ENCODE results near the gene XAB2. TPM values are rescaled to one million over a fixed set of nuclear protein-coding genes. Genes with fewer than 3 reads are reported as not detected.
"Not testable (repeated sequence)": the region's sequence is repeated elsewhere in the genome, so short reads cannot be mapped to it uniquely, and the experiment has no call there.

The XAB2 gene
- total RNA-seq, 1 donor from 2014 or later: 21.8 TPM

DNA sequence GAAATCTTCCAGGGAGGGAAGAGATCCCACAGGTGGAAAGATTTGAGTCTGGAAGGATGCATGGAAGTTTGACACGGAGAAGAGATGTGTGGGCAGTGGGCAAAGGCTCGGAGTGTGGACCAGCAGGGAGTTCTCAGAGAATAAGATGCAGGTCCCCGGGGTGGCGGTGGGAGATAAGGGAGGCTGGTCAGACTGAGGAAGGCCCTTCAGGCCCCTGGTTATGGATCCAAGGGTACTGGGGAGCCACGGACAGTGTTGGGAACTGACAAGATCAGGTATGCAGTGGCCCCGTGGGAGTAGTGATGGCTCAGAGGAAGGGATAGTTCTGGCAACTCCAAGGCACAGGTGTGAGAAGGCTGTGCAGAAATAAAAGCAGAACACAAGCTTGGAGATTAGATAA lies 31.2 kb downstream of the XAB2 start:
- DNase-seq (ENCODE audit: low spot score): no peak
- intact Hi-C loops (cut with DNase I): no loop called here

DNA sequence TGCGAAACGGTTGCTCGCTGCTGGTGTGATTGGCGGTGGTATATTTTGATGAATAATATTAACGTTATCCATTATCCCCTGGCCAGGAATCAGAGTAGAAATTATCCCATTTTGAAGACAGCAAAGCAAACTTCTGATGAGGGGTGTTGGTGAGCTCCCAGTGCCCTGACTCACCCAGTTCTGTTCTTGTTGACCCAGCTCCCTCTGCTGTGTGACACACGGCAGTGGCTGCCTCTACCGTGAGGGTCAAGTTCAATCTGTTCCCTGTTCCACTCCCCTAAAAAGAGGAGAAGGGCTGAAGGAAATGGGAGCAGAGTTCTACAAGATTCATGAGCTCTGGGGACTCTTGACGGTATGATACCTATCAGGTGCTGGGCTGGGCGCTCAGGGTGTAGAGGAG lies 31.7 kb downstream of the XAB2 start:
- no peak for DNase-seq (ENCODE audit: low spot score)
- intact Hi-C loops (cut with DNase I): no loop called here

DNA sequence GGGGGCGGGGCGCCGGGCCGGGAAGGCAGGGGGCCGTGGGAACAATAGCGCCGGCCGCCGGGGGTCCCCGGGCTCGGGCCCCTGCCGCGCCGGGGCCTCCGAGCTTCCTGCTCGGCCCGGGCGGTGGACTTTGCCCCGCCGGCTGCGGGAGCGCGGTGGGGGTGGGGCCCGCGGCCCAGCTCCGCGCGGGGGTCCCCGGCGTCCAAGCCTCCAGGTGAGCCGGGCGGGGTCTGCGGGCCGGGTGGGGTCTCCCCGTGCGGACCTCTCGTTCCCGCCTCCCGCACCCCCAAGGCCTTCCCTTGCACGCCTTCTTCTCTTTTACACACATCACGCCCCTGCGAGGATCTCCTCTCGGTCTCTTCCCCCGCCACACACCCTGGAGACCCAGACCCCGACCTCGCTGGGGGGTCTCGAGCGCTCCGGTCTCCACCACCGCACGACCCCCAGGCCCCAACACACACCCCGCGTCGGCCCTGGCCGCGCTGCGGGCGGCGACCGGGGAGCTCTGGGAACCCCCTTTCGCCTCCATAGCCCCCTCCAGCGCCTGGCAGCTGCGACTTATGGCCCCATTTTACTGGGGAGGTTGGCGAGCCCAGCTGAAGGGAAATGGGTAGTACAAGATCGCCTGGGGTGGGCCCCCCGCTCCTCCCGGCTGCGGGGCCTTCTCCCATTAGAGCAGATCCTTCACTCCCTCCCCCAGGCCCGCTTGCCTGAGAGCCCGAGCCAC lies 33.0 kb downstream of the XAB2 start:
- intact Hi-C loops (cut with DNase I): no loop called here
- DNase-seq (ENCODE audit: low spot score): no peak

DNA sequence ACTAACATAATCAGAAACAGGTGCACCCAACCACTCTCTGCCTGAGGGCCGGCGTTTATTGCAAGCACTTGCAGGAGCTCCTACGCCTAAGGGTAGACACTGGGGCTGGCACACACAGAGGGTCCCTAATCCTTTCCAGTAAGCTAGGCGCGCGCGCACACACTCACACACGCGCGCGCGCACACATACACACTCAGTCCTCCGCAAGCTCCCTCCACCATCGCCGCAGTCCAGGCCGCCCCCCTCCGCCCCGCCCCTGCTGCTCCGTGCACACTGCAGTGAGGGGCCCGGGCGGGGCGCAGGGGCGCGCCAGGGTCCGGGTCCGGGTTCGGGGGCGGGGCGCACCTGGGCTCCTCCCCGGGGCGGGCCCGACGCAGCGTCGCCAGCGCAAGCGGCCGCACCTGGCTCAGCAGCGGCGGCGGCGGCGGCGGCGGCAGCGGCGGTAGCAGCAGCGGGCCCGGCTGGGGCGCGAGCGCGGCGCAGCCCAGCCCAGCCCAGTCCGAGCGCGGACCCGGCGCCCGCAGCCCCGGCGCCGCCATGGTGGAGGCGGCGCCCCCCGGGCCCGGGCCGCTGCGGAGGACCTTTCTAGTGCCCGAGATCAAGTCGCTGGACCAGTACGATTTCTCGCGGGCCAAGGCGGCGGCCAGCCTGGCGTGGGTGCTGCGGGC lies 33.7 kb downstream of the XAB2 start, which contains the start of gene CAMSAP3:
CAMSAP3 (plus strand) TSS at position 398 of the 668 bp plus-strand sequence; CDS start at position 538, 140 bp downstream.
- intact Hi-C loops (cut with DNase I): no loop called here
- no peak for DNase-seq (ENCODE audit: low spot score)

DNA sequence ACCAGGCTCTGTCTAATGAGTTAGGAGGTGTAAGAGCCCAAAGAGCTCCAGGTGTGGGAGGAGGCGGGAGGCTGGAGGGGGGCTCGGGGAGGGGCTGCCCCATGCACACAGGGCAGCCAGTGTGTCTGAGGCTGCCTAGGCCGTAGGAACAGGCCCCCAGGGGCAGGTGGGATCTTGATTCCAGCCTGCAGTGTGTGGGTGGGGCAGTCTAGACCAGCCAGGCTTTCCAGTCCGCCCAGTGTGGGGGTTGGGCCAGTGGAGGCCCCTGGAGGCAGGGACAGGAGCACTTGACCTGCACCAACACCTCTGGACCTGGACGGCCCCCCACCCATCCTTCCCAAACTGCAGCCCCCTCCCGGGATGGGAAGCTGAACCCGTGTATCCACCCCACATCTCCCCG lies 39.1 kb downstream of the XAB2 start:
- no peak for DNase-seq (ENCODE audit: low spot score)

DNA sequence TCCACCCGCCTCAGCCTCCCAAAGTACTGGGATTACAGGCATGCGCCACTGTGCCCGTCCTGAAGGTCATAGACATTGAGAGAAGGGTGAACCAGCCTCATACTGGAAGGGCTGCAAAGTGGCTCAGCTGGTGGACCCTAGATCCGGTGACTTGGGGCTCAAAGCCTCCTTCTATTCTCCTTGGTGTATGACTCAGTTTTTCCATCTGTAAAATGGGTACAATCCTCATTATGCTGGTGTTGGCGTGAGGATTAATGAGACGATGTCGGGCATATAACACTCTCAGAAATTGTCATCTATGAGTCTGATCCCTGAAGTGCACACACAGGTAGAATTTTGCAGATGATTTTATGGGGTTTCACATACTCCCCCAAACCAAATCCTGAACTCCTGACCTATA lies 39.5 kb downstream of the XAB2 start:
- intact Hi-C loops (cut with DNase I): no loop called here

More for the DNA sequence above, 39.1 kb downstream of the XAB2 start:
- intact Hi-C loops (cut with DNase I): no loop called here

DNA sequence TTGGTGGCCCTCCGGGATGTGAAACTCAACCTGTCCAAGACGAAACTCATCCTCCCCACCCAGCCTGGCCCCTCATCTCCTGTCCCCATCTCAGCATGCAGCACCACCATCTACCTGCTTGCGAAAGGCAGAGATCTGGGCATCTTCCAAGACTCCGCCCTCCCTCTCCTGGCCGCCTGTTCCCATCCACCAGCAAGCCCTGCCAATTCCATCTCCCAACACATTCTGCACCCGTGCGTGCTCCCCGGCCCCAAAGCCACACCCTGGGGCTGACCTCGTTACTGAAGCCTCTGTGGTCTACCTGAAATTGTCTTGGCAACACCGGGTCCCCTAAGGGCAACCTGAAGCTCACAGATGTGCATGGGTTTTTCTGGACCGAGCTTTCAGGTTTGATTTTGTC lies 46.9 kb downstream of the XAB2 start:
- intact Hi-C loops (cut with DNase I): no loop called here
- no peak for DNase-seq (ENCODE audit: low spot score)

More for the DNA sequence above, 39.5 kb downstream of the XAB2 start:
- no peak for DNase-seq (ENCODE audit: low spot score)

DNA sequence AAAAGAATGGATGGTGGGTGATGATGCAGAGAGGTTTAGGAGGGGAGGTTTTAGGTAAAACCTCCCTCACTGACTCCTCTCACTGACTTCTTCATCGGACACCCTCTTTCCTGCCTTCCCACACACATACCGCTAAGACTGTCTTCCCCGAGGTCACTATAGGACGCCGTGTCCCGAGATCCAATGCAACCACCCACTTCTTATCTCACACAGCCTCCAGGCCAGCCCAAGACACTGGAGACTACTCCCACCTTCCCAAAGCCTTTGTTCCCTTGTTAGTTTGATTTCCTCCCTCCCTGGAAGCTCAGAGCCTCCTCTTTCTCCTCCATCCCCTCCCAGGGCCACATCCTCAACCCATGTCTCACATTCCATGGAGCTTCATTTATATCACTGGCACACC lies 50.2 kb downstream of the XAB2 start:
- intact Hi-C loops (cut with DNase I): no loop called here
- no peak for DNase-seq (ENCODE audit: low spot score)

DNA sequence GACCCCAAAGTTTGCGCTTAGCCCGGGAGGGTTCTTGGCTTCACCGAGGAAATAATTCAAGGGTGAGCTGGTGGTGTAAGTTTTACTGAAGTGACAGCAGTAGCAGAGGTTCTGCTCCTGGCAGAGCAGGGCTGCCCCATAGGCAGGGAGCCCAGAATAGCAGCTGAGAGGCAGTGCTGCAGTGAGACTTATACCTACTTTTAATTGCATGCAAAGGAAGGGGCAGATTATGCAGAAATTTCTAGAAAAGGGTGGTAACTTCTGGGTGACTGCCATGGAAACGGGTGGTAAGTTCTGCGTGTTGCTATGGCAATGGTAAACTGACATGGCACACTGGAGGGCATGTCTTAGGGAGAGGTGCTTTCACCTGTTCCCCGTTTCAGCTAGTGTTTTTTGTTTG lies 51.2 kb downstream of the XAB2 start:
- no peak for DNase-seq (ENCODE audit: low spot score)
- intact Hi-C loops (cut with DNase I): no loop called here

DNA sequence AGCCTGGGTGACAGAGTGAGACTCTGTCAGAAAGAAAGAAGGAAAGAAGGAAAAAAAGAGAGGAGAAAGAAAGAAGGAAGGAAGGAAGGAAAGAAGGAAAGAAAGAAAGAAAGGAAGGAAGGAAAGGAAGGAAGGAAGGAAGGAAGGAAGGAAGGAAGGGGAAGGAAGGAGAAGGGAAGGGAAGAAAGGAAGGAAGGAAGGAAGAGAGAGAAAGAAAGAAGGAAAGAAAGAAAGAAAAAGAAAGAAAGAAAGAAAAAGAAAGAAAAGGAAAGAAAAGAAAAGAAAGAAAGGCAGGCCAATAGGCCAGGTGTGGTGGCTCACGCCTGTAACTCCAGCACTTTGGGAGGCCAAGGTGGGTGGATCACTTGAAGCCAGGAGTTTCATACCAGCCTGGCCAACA lies 51.9 kb downstream of the XAB2 start:
- intact Hi-C loops (cut with DNase I): not testable (repeated sequence)

DNA sequence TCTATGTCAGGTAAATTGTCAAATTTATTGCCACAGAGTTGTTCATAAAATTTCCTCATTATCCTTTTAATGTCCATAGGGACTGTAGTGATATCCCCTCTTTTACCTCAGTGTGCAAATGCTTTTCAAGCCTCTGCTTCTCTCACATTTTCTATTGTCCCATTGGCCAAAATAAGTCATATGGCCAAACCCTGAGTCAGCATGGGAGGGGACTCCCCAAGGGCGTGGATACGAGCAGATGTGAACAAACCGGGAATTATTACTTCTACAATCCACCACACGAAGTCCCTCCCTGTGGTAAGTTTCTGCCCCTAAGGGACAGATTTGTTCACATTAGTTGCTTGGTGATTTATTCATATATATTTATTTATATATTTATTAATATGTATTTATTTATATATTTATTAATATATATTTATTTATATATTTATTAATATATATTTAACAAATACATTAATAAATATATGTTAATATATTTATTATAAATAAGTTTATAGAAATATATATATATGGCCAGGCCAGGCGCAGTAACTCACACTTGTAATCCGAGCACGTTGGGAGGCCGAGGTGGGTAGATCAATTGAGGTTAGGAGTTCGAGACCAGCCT lies 53.8 kb downstream of the XAB2 start:
- intact Hi-C loops (cut with DNase I): no loop called here
- DNase-seq (ENCODE audit: low spot score): no peak

More for the DNA sequence above, 51.9 kb downstream of the XAB2 start:
- DNase-seq (ENCODE audit: low spot score): not testable (repeated sequence)

DNA sequence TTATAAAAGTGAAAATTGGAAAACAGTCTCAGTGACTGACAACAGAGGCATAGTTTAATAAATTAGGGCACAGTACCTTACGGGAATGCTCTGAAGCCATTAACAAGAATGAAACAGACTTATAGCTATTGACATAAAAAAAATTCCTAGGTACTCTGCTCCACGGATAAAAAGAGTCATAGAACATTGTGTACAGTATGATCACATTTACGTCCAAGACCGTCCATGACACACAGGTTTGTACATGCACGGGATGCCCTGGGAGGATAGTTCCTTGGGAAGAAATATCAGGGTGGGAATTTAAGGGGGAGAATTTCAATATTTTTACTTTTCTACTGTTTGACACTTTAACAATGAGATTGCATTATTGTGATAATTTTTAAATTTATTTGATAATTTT lies 58.6 kb downstream of the XAB2 start:
- intact Hi-C loops (cut with DNase I): no loop called here
- DNase-seq (ENCODE audit: low spot score): no peak

Small RNA genes lying within 50 kb of the gene (microRNA-seq; reads per million reads assigned to microRNA genes)
- not detected for gene MIR6792

Other genes with a start within 250 kb of the XAB2 start
- 1.9 TPM for gene PEX11G, start 140.5 kb downstream of the XAB2 start, total RNA-seq
- 76.7 TPM for gene ZNF358, start 113.4 kb downstream of the XAB2 start, total RNA-seq
- gene MCOLN1, start 106.9 kb downstream of the XAB2 start, total RNA-seq: 16.0 TPM
- 41.9 TPM for gene PNPLA6, start 93.8 kb downstream of the XAB2 start, total RNA-seq
- not detected for gene CAMSAP3, start 33.7 kb downstream of the XAB2 start, total RNA-seq
- 130 TPM for gene PET100, start 248 bp upstream of the XAB2 start, total RNA-seq
- gene PCP2, start 4.2 kb upstream of the XAB2 start, total RNA-seq: not detected
- 4.0 TPM for gene STXBP2, start 7.6 kb upstream of the XAB2 start, total RNA-seq
- 0.75 TPM for gene RETN, start 39.5 kb upstream of the XAB2 start, total RNA-seq
- 0.54 TPM for gene MCEMP1, start 47.5 kb upstream of the XAB2 start, total RNA-seq
- gene TRAPPC5, start 51.3 kb upstream of the XAB2 start, total RNA-seq: 77.0 TPM
- gene FCER2, start 72.6 kb upstream of the XAB2 start, total RNA-seq: not detected
- 0.92 TPM for gene CLEC4G, start 102.6 kb upstream of the XAB2 start, total RNA-seq
- gene CD209, start 118.0 kb upstream of the XAB2 start, total RNA-seq: 7.6 TPM
- gene CLEC4M, start 133.7 kb upstream of the XAB2 start, total RNA-seq: not detected
- 23.6 TPM for gene EVI5L, start 200.7 kb upstream of the XAB2 start, total RNA-seq
- gene PRR36, start 244.8 kb upstream of the XAB2 start, total RNA-seq: 0.13 TPM

Measured in cardiac septum (tissue), 1 donor.